Smooth muscle cell (in vitro differentiated cells): ENCODE data around the gene BOD1. TPM values are rescaled to one million over a fixed set of nuclear protein-coding genes. Genes with fewer than 3 reads are reported as not detected.

Source experiments
- DNase-seq: peaks from one replicate; lab custom pipeline; 2025; ENCODE audit not compliant: unreplicated experiment; lab: John Stamatoyannopoulos, UW
- H2AFZ ChIP-seq: fragments of 200-600 bp; sonication (generic); 2 replicates; pipeline ENCODE4 v1.6.0; 2016; ENCODE audit warnings: antibody characterized with exemption, low read depth, mild to moderate bottlenecking
- H3F3A ChIP-seq: fragments of 200-600 bp; sonication (generic); 2 replicates; pipeline ENCODE4 v1.6.0; 2017; ENCODE audit warnings: antibody characterized with exemption, low read depth
- H3K27ac ChIP-seq: fragments of 200-600 bp; sonication (generic); 2 replicates; pipeline ENCODE4 v1.5.1; 2016; ENCODE audit warnings: low read depth, mild to moderate bottlenecking
- H3K27me3 ChIP-seq: fragments of 200-600 bp; sonication (generic); 2 replicates; pipeline ENCODE4 v1.6.1; 2016; ENCODE audit warnings: low read depth, mild to moderate bottlenecking
- H3K36me3 ChIP-seq: fragments of 200-600 bp; sonication (generic); 2 replicates; pipeline ENCODE4 v1.5.1; 2016; ENCODE audit warnings: low read depth
- H3K4me1 ChIP-seq: fragments of 200-600 bp; sonication (generic); 2 replicates; pipeline ENCODE4 v1.5.1; 2016; ENCODE audit warnings: low read depth
- H3K4me2 ChIP-seq: fragments of 200-600 bp; sonication (generic); 2 replicates; pipeline ENCODE4 v1.6.0; 2016; ENCODE audit warnings: mild to moderate bottlenecking
- H3K4me3 ChIP-seq: fragments of 200-600 bp; sonication (generic); 2 replicates; pipeline ENCODE4 v1.5.1; 2016; ENCODE audit warnings: mild to moderate bottlenecking
- H3K79me2 ChIP-seq: fragments of 200-600 bp; sonication (generic); 2 replicates; pipeline ENCODE4 v1.6.0; 2016; ENCODE audit warnings: low read depth, mild to moderate bottlenecking
- H3K9ac ChIP-seq: fragments of 200-600 bp; sonication (generic); 2 replicates; pipeline ENCODE4 v1.6.0; 2016; ENCODE audit warnings: low read depth
- H3K9me3 ChIP-seq: fragments of 200-600 bp; sonication (generic); replicated peaks from 2 replicates; pipeline ENCODE4 v1.5.1; 2016; ENCODE audit warnings: low read depth
- H4K20me1 ChIP-seq: fragments of 200-600 bp; sonication (generic); 2 replicates; pipeline ENCODE4 v1.6.0; 2016; ENCODE audit warnings: low read depth
- WGBS: methylation state at CpG from one replicate; pipeline ENCODE4 v1.1.7; 2016; ENCODE audit warnings: low lambda C conversion rate; 5-methylcytosine and 5-hydroxymethylcytosine counted together
- polyA plus RNA-seq: library from polyadenylated mRNA; unstranded; fragments of >200 nt; fragmentation: Nextera tagmentation; extraction: Ambion mirVana; gene quantifications from 2 replicates; pipeline ENCODE4 v1.2.1, GENCODE V29; 2016
- total RNA-seq: library from RNA; depleted of rRNA; stranded (reverse); fragments of >200 nt; gene quantifications from 2 replicates; pipeline ENCODE4 v1.2.3, GENCODE V29; 2014
- TF ChIP-seq, protein P1 (sequence below): fragments of 200-600 bp; sonication (generic); IDR thresholded peaks from 2 replicates; pipeline ENCODE4 v1.5.1; 2017; ENCODE audit warnings: borderline replicate concordance, mild to moderate bottlenecking, antibody characterized with exemption; ENCODE audit not compliant: insufficient read depth, poor library complexity, severe bottlenecking

The BOD1 gene
- total and polyA plus RNA-seq, 2 experiments from 2014 or later: 56.5 to 58.3 TPM

DNA sequence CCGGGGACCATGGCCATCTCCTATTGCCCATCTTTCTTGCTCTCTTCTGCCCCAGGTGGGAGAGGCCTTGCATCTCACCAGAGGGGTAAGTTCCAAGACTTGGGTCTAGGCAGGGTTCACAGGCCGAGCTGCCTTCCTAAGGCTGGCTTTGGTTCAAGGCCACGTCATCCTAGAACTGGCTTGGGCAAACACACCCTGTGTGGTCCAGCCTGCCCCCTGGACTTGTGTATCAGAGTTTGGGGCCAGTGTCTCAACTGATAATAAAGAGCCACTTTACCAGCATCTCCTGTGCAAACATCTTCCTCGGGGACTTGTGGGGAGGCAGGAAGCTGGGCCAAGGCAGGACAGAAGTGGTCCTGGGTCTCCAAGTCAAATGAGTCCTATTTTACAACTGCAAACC, 17.8 kb downstream of the BOD1 start:
- Histone ChIP-seq H3F3A (no peaks in the 10 kb centered on the region), H3K36me3 (no peaks in the 10 kb centered on the region), H3K79me2 (no peaks in the 10 kb centered on the region), H4K20me1 (peaks cover 13% of the 10 kb centered on the region), H3K4me1 (no peaks in the 10 kb centered on the region), H2AFZ (no peak overlapping the region), H3K4me3 (no peak overlapping the region), H3K27ac (no peak overlapping the region), H3K9ac (no peak overlapping the region), H3K4me2 (no peak overlapping the region), H3K9me3 (no peaks in the 10 kb centered on the region), H3K27me3 (no peaks in the 10 kb centered on the region)
- no peak for DNase-seq
- TF ChIP-seq, protein P1, sequence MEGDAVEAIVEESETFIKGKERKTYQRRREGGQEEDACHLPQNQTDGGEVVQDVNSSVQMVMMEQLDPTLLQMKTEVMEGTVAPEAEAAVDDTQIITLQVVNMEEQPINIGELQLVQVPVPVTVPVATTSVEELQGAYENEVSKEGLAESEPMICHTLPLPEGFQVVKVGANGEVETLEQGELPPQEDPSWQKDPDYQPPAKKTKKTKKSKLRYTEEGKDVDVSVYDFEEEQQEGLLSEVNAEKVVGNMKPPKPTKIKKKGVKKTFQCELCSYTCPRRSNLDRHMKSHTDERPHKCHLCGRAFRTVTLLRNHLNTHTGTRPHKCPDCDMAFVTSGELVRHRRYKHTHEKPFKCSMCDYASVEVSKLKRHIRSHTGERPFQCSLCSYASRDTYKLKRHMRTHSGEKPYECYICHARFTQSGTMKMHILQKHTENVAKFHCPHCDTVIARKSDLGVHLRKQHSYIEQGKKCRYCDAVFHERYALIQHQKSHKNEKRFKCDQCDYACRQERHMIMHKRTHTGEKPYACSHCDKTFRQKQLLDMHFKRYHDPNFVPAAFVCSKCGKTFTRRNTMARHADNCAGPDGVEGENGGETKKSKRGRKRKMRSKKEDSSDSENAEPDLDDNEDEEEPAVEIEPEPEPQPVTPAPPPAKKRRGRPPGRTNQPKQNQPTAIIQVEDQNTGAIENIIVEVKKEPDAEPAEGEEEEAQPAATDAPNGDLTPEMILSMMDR: no peak
- 95% methylated on average over 4 of the region's 4 CpGs for WGBS

DNA sequence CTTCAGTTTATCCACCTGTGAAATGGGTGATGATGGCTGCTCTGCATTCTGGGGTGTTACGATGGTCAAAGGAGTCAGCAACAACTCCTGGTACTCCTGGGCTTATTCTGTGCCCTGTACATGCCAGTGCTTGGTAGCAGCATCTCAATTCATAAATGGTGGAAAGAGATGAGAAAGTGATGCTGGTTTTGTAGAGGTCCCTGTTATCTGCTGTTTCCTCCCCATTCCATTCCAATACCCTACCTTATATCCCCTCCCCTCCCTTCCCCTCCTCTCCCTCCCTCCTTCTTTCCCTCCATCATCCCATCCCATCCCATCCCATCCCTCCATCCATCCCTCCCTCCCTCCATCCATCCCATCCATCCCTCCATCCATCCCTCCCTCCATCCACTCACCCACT, 19.1 kb downstream of the BOD1 start:
- Histone ChIP-seq H3K27ac (no peak overlapping the region), H3K4me1 (no peaks in the 10 kb centered on the region), H3K27me3 (no peaks in the 10 kb centered on the region), H4K20me1 (peaks cover 6% of the 10 kb centered on the region), H3K9ac (no peak overlapping the region), H3K4me2 (no peak overlapping the region), H3K79me2 (no peaks in the 10 kb centered on the region), H3F3A (no peaks in the 10 kb centered on the region), H3K36me3 (no peaks in the 10 kb centered on the region), H2AFZ (no peak overlapping the region), H3K9me3 (no peaks in the 10 kb centered on the region), H3K4me3 (no peak overlapping the region)
- 100% methylated on average over 1 of the region's 1 CpG for WGBS
- TF ChIP-seq, protein P1: no peak
- no peak for DNase-seq

DNA sequence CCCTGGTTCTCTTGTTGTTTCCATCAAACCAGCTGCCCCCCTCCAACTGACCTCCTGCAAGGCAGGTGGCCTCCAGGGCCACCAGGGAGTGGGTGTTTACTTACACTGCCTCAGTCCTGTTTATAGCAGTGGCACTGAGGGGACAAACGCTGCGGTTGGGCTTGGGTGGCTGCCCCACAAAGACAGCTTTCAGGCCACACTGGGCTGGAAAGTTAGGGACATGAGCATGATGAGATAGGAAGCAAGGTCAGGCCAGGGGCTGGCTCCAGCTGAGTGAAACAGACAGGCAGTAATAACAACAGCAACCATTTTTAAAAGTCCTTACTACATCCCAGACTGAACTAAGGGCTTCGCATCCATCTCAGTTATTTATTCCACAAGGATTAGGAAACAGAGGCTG, 20.6 kb downstream of the BOD1 start:
- Histone ChIP-seq H3F3A (no peaks in the 10 kb centered on the region), H3K4me1 (no peaks in the 10 kb centered on the region), H3K36me3 (no peaks in the 10 kb centered on the region), H3K9ac (no peak overlapping the region), H3K9me3 (no peaks in the 10 kb centered on the region), H3K4me3 (no peak overlapping the region), H4K20me1 (no peaks in the 10 kb centered on the region), H3K27me3 (no peaks in the 10 kb centered on the region), H3K79me2 (no peaks in the 10 kb centered on the region), H3K4me2 (no peak overlapping the region), H3K27ac (no peak overlapping the region), H2AFZ (no peak overlapping the region)
- 82% methylated on average over 3 of the region's 3 CpGs for WGBS
- TF ChIP-seq, protein P1: no peak
- DNase-seq: no peak

DNA sequence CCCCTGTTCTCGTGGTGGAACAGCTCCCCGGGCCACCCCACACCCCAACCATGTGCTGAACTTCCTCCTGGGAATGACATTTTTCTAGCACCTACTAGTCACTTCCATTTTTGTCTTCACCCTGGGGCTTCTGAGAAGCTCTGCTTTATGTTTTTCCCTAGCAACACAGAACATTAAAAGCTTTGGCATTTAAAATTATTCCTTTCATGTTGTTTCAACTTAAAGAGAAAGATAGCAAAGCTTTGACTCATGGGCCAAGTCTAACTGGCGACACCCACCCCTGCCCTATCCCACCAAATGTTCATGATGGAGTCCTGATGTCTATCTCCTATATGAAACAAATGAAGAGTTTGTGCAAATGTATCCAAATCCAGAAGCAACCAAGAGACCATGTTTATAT, 22.4 kb downstream of the BOD1 start:
- 44% methylated on average over 3 of the region's 3 CpGs for WGBS
- TF ChIP-seq, protein P1: no peak
- DNase-seq: no peak
- no peaks in the 10 kb centered on the region for H3K79me2 ChIP-seq
- H2AFZ ChIP-seq: no peak overlapping the region
- no peak overlapping the region for H3K4me2 ChIP-seq
- no peaks in the 10 kb centered on the region for H3K27me3 ChIP-seq
- no peaks in the 10 kb centered on the region for H3K4me1 ChIP-seq
- H3F3A ChIP-seq: no peaks in the 10 kb centered on the region
- H4K20me1 ChIP-seq: no peaks in the 10 kb centered on the region
- no peaks in the 10 kb centered on the region for H3K9me3 ChIP-seq
- no peaks in the 10 kb centered on the region for H3K36me3 ChIP-seq
- peak overlapping the region; percentile 43 for H3K27ac ChIP-seq
- no peak overlapping the region for H3K4me3 ChIP-seq
- no peak overlapping the region for H3K9ac ChIP-seq
